ENCODE results near the gene NR2F1-AS1. TPM values are rescaled to one million over a fixed set of nuclear protein-coding genes. Genes with fewer than 3 reads are reported as not detected.

NR2F1-AS1 gene
- total RNA-seq, 2 donors from 2014 or later, result 1.4 to 3.3 TPM

DNA sequence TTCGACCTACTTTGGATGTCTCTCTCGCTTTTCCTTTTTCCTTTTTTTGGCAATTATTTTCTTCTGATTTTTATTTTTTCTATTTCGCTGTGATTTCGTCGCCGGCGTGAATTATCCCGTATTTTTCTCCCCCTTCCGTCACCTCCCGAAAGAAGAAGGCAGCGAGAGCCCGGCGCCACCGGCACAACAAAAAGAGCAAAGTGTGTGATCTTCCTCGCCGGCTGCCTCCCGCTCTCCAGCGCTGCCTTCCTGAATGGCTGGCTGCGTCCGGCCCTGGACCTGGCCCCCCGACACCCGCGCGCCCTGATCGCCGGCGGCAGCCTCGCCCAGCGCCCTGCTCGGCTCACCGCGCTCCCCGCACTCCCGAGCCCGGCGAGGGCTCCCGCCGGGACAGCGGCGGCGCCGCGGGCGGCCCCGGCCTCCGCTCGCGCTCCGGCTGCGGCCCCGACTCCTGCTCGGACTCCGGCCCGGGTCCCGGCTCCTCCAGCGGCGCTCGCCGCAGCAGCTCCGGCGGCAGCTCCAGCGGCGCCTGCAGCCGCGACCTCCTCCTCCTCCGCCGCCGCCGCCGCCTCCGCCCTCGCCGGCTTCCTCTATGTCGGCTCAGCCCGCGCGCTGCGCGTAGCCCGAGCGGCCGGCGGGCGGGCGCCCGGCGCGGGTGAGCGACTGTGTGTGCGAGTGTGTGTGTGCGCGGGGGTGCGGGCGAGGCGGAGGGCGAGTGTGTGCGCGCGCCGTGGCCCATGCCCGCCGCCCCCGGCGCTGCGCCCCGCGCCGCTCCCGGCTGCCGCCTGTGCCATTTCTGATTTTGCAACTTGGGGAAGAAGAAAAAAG, 3.0 kb upstream of the NR2F1-AS1 start:
- H3K4me3 ChIP-seq (ENCODE audit: low read length), result peak overlapping the region; percentile 81
- TF ChIP-seq, protein P1, sequence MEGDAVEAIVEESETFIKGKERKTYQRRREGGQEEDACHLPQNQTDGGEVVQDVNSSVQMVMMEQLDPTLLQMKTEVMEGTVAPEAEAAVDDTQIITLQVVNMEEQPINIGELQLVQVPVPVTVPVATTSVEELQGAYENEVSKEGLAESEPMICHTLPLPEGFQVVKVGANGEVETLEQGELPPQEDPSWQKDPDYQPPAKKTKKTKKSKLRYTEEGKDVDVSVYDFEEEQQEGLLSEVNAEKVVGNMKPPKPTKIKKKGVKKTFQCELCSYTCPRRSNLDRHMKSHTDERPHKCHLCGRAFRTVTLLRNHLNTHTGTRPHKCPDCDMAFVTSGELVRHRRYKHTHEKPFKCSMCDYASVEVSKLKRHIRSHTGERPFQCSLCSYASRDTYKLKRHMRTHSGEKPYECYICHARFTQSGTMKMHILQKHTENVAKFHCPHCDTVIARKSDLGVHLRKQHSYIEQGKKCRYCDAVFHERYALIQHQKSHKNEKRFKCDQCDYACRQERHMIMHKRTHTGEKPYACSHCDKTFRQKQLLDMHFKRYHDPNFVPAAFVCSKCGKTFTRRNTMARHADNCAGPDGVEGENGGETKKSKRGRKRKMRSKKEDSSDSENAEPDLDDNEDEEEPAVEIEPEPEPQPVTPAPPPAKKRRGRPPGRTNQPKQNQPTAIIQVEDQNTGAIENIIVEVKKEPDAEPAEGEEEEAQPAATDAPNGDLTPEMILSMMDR (conservative IDR thresholded peaks at IDR 0.05), result no peak
- no peaks in the 10 kb centered on the region for H3K36me3 ChIP-seq (ENCODE audit: control insufficient read depth, insufficient read depth, low read length)
- H3K9ac ChIP-seq (ENCODE audit: extremely low read depth, low read length, poor library complexity, severe bottlenecking), result peak overlapping the region; percentile 23
- peak; percentile 81 for DNase-seq
- no peaks in the 10 kb centered on the region for H3K9me3 ChIP-seq (ENCODE audit: control insufficient read depth, low read length)
- WGBS, 2 experiments (ENCODE audit: insufficient coverage in 1 of 2, insufficient read length in 1 of 2), result 0 to 3% methylated on average over 8 to 110 of the region's 110 CpGs
- peaks cover 19% of the 10 kb centered on the region for H3K4me1 Mint-ChIP-seq
- peaks cover 87% of the 10 kb centered on the region for H3K27me3 ChIP-seq (ENCODE audit: control insufficient read depth, insufficient read depth, low read length, poor library complexity, severe bottlenecking)
- no peak overlapping the region for H3K27ac Mint-ChIP-seq
- H3K27me3 Mint-ChIP-seq (ENCODE audit: insufficient read depth), result peaks cover 57% of the 10 kb centered on the region
- H3K36me3 Mint-ChIP-seq (ENCODE audit: low read depth), result no peaks in the 10 kb centered on the region
- peak overlapping the region; percentile 93 for H3K27ac ChIP-seq (ENCODE audit: low read depth, low read length)
- H3K4me3 Mint-ChIP-seq, result no peak overlapping the region
- no peaks in the 10 kb centered on the region for H3K9me3 Mint-ChIP-seq
- H3K4me1 ChIP-seq (ENCODE audit: control insufficient read depth, insufficient read depth, low read length), result no peaks in the 10 kb centered on the region

DNA sequence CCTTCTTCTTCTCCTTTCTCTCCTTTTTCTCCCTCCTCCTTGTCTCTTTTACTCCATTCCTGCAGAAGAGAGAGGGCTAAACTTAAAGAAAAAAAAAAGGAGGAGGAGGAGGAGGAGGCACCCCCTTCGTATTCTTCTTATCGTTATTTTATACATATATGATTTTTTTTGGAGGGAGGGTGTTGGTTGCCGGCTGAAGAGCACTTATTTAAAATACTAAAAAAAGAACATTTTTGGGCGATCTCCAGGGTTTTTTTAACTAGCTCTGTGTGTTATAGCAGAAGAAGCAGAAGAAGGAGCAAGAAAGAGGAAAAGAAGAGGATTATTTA, 2.4 kb upstream of the NR2F1-AS1 start:
- no peaks in the 10 kb centered on the region for H3K36me3 Mint-ChIP-seq (ENCODE audit: low read depth)
- TF ChIP-seq, protein P1 (conservative IDR thresholded peaks at IDR 0.05), result no peak
- peaks cover 15% of the 10 kb centered on the region for H3K4me1 Mint-ChIP-seq
- WGBS, 2 experiments (ENCODE audit: insufficient coverage in 1 of 2, insufficient read length in 1 of 2), result 0% methylated on average over 2 of the region's 4 CpGs; no CpG with 5 or more reads in 1 of the 2 experiments
- DNase-seq, result no peak
- Histone ChIP-seq H3K27me3 (ENCODE audit: control insufficient read depth, insufficient read depth, low read length, poor library complexity, severe bottlenecking) (peaks cover 87% of the 10 kb centered on the region), H3K36me3 (ENCODE audit: control insufficient read depth, insufficient read depth, low read length) (no peaks in the 10 kb centered on the region), H3K4me1 (ENCODE audit: control insufficient read depth, insufficient read depth, low read length) (no peaks in the 10 kb centered on the region), H3K9ac (ENCODE audit: extremely low read depth, low read length, poor library complexity, severe bottlenecking) (peak overlapping the region; percentile 23), H3K4me3 (ENCODE audit: low read length) (peak overlapping the region; percentile 81), H3K9me3 (ENCODE audit: control insufficient read depth, low read length) (no peaks in the 10 kb centered on the region), H3K27ac (ENCODE audit: low read depth, low read length) (peak overlapping the region; percentile 93)
- H3K4me3 Mint-ChIP-seq, result no peak overlapping the region
- peaks cover 63% of the 10 kb centered on the region for H3K27me3 Mint-ChIP-seq (ENCODE audit: insufficient read depth)
- H3K27ac Mint-ChIP-seq, result no peak overlapping the region
- no peaks in the 10 kb centered on the region for H3K9me3 Mint-ChIP-seq

DNA sequence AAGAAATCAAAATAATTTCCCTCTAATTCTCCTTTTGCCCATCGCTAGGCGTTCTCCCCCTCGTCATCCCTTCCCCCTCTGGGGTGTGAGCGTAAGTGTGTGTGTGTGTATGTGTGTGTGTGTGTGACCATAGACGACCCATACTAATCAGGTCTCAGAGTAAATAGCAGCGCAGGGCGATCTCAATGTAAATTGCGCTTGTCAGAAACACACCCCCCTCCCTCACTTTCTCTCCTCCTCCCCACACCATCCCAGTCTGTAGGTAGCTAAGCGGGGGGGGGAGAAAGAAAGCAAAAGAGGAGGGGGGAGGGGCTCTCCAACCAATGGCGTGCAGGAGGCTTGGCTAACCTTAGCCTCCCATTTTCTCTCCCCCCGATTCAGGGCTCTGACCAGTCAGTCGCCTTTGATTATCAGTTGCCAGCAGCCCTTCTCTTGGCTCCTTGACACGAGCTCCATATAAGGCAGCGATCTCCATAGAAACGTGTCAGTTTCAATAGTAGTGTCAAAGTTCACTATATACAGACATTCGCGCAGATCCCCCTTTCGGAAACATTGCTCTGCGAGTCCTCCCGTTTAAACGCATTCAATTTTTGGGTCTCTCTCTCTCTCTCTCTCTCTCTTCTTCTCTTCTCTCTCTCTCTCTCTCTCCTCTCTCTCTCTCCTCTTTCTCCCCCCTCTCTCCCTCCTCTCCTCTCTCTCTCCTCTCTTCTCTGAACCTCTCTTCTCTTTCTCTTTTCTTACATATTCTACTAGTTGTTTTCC, 1.8 kb upstream of the NR2F1-AS1 start, which contains the start of gene NR2F1:
NR2F1 (plus strand) TSS at position 546 of the 762 bp plus-strand sequence. CDS start 1,802 bp downstream, outside the sequence.
- H3K4me1 Mint-ChIP-seq, result peaks cover 15% of the 10 kb centered on the region
- Histone ChIP-seq H3K4me1 (ENCODE audit: control insufficient read depth, insufficient read depth, low read length) (no peaks in the 10 kb centered on the region), H3K36me3 (ENCODE audit: control insufficient read depth, insufficient read depth, low read length) (no peaks in the 10 kb centered on the region), H3K4me3 (ENCODE audit: low read length) (peak within 1 kb of the TSS; percentile 81), H3K27ac (ENCODE audit: low read depth, low read length) (peak within 1 kb of the TSS; percentile 93), H3K27me3 (ENCODE audit: control insufficient read depth, insufficient read depth, low read length, poor library complexity, severe bottlenecking) (peaks cover 87% of the 10 kb centered on the region), H3K9ac (ENCODE audit: extremely low read depth, low read length, poor library complexity, severe bottlenecking) (peak within 1 kb of the TSS; percentile 23), H3K9me3 (ENCODE audit: control insufficient read depth, low read length) (no peaks in the 10 kb centered on the region)
- no peaks in the 10 kb centered on the region for H3K36me3 Mint-ChIP-seq (ENCODE audit: low read depth)
- no peaks in the 10 kb centered on the region for H3K9me3 Mint-ChIP-seq
- H3K27me3 Mint-ChIP-seq (ENCODE audit: insufficient read depth), result peaks cover 64% of the 10 kb centered on the region
- DNase-seq, result peak; percentile 88
- TF ChIP-seq, protein P1 (conservative IDR thresholded peaks at IDR 0.05), result no peak
- no peak within 1 kb of the TSS for H3K4me3 Mint-ChIP-seq
- H3K27ac Mint-ChIP-seq, result no peak within 1 kb of the TSS
- 0 to 1% methylated on average over 11 to 16 of the region's 21 CpGs for WGBS, 2 experiments (ENCODE audit: insufficient coverage in 1 of 2, insufficient read length in 1 of 2)

Data from endodermal cell (in vitro differentiated cells).